ENCODE measurements around the gene DEPDC1.
"Not testable (repeated sequence)": the region's sequence is repeated elsewhere in the genome, so short reads cannot be mapped to it uniquely, and the experiment has no call there.

The DEPDC1 gene

GRCh38 chr1:68497358-68497698 is 446 bp upstream of the DEPDC1 start:
- H3K4me3 Mint-ChIP-seq = peak overlapping the region; percentile 96
- H3K27ac Mint-ChIP-seq = no peak overlapping the region
- TF ChIP-seq CTCF (IDR thresholded peaks at IDR 0.05) = no peak
- peaks cover 34% of the 10 kb centered on the region for H3K4me1 Mint-ChIP-seq
- H3K27me3 Mint-ChIP-seq (ENCODE audit: low read depth, poor library complexity) = peaks cover 3% of the 10 kb centered on the region
- H3K9me3 Mint-ChIP-seq = peaks cover 25% of the 10 kb centered on the region
- H3K36me3 Mint-ChIP-seq (ENCODE audit: low read depth) = peaks cover 15% of the 10 kb centered on the region
- DNase-seq = no peak

- peak overlapping the region; percentile 85 for H3K27ac Mint-ChIP-seq
- H3K27me3 Mint-ChIP-seq (ENCODE audit: low read depth, poor library complexity) = no peaks in the 10 kb centered on the region
Measured at GRCh38 chr1:68495968-68496679, 758 bp downstream of the DEPDC1 start.

GRCh38 chr1:68495532-68495931 is 1.4 kb downstream of the DEPDC1 start:
- Mint-ChIP-seq H3K9me3 (peaks cover 11% of the 10 kb centered on the region), H3K36me3 (ENCODE audit: low read depth) (peaks cover 33% of the 10 kb centered on the region), H3K4me3 (peak overlapping the region; percentile 96), H3K4me1 (peaks cover 35% of the 10 kb centered on the region), H3K27me3 (ENCODE audit: low read depth, poor library complexity) (no peaks in the 10 kb centered on the region), H3K27ac (no peak overlapping the region)
- no peak for DNase-seq
- TF ChIP-seq CTCF (IDR thresholded peaks at IDR 0.05) = no peak

More at GRCh38 chr1:68495968-68496679, 758 bp downstream of the DEPDC1 start:
- no peak for DNase-seq
- H3K36me3 Mint-ChIP-seq (ENCODE audit: low read depth) = peaks cover 27% of the 10 kb centered on the region
- peak overlapping the region; percentile 96 for H3K4me3 Mint-ChIP-seq
- TF ChIP-seq CTCF (IDR thresholded peaks at IDR 0.05) = no peak
- peaks cover 35% of the 10 kb centered on the region for H3K4me1 Mint-ChIP-seq
- H3K9me3 Mint-ChIP-seq = peaks cover 15% of the 10 kb centered on the region

- Mint-ChIP-seq H3K36me3 (ENCODE audit: low read depth) (peaks cover 47% of the 10 kb centered on the region), H3K4me3 (peak overlapping the region; percentile 18), H3K9me3 (no peaks in the 10 kb centered on the region), H3K4me1 (peaks cover 35% of the 10 kb centered on the region), H3K27ac (no peak overlapping the region), H3K27me3 (ENCODE audit: low read depth, poor library complexity) (no peaks in the 10 kb centered on the region)
- no peak for TF ChIP-seq CTCF (IDR thresholded peaks at IDR 0.05)
- DNase-seq = no peak
Measured at GRCh38 chr1:68493193-68493592, 3.7 kb downstream of the DEPDC1 start.

GRCh38 chr1:68492255-68492654 is 4.6 kb downstream of the DEPDC1 start:
- not testable (repeated sequence) for H3K27me3 Mint-ChIP-seq (ENCODE audit: low read depth, poor library complexity); DNase-seq; H3K9me3 Mint-ChIP-seq; H3K4me3 Mint-ChIP-seq
- Mint-ChIP-seq H3K27ac (peak overlapping the region; percentile 32), H3K4me1 (peaks cover 29% of the 10 kb centered on the region), H3K36me3 (ENCODE audit: low read depth) (peaks cover 56% of the 10 kb centered on the region)

- no peak overlapping the region for H3K27ac Mint-ChIP-seq
- peaks cover 74% of the 10 kb centered on the region for H3K36me3 Mint-ChIP-seq (ENCODE audit: low read depth)
- H3K4me3 Mint-ChIP-seq = no peak overlapping the region
- H3K27me3 Mint-ChIP-seq (ENCODE audit: low read depth, poor library complexity) = no peaks in the 10 kb centered on the region
- no peak for TF ChIP-seq CTCF (IDR thresholded peaks at IDR 0.05)
- DNase-seq = no peak
- H3K4me1 Mint-ChIP-seq = peaks cover 19% of the 10 kb centered on the region
- H3K9me3 Mint-ChIP-seq = no peaks in the 10 kb centered on the region
Measured at GRCh38 chr1:68490046-68490651, 6.7 kb downstream of the DEPDC1 start.

All from nephron progenitor cell (in vitro differentiated cells).